ENCODE data around the gene TRERF1.
"Not testable (repeated sequence)": the region's sequence is repeated elsewhere in the genome, so short reads cannot be mapped to it uniquely, and the experiment has no call there.

TRERF1 gene

GRCh38 chr6:42449917-42450476, 1.7 kb downstream of the TRERF1 start:
- DNase-seq (ENCODE audit: low read depth in 2 of 2) = no peak

GRCh38 chr6:42448927-42449659, 2.6 kb downstream of the TRERF1 start:
- no peak for DNase-seq (ENCODE audit: low read depth in 2 of 2)

GRCh38 chr6:42448391-42448790, 3.3 kb downstream of the TRERF1 start:
- DNase-seq (ENCODE audit: low read depth in 2 of 2) = no peak

- no peak for DNase-seq (ENCODE audit: low read depth in 2 of 2)
Observed at GRCh38 chr6:42446996-42447395, 4.7 kb downstream of the TRERF1 start.

GRCh38 chr6:42446370-42446769, 5.4 kb downstream of the TRERF1 start:
- DNase-seq (ENCODE audit: low read depth in 2 of 2) = no peak

- not testable (repeated sequence) for DNase-seq (ENCODE audit: low read depth in 2 of 2)
Observed at GRCh38 chr6:42445955-42446354, 5.8 kb downstream of the TRERF1 start.

GRCh38 chr6:42443312-42444060, 8.2 kb downstream of the TRERF1 start:
- no peak for DNase-seq (ENCODE audit: low read depth in 2 of 2)

- DNase-seq (ENCODE audit: low read depth in 2 of 2) = no peak
Observed at GRCh38 chr6:42441697-42442081, 10.0 kb downstream of the TRERF1 start.

- no peak for DNase-seq (ENCODE audit: low read depth in 2 of 2)
Observed at GRCh38 chr6:42440778-42441696, 10.7 kb downstream of the TRERF1 start.

GRCh38 chr6:42440027-42440426, 11.7 kb downstream of the TRERF1 start:
- DNase-seq (ENCODE audit: low read depth in 2 of 2) = no peak

GRCh38 chr6:42436825-42437224, 14.9 kb downstream of the TRERF1 start:
- DNase-seq (ENCODE audit: low read depth in 2 of 2) = no peak

- no peak for DNase-seq (ENCODE audit: low read depth in 2 of 2)
Observed at GRCh38 chr6:42434237-42434636, 17.5 kb downstream of the TRERF1 start.

GRCh38 chr6:42433409-42433808, 18.3 kb downstream of the TRERF1 start:
- DNase-seq (ENCODE audit: low read depth in 2 of 2) = no peak

- DNase-seq (ENCODE audit: low read depth in 2 of 2) = no peak
Observed at GRCh38 chr6:42431877-42432276, 19.8 kb downstream of the TRERF1 start.

GRCh38 chr6:42431356-42431755, 20.4 kb downstream of the TRERF1 start:
- no peak for DNase-seq (ENCODE audit: low read depth in 2 of 2)

- DNase-seq (ENCODE audit: low read depth in 2 of 2) = no peak
Observed at GRCh38 chr6:42429836-42430235, 21.9 kb downstream of the TRERF1 start.

GRCh38 chr6:42429042-42429585, 22.6 kb downstream of the TRERF1 start:
- DNase-seq (ENCODE audit: low read depth in 2 of 2) = no peak

GRCh38 chr6:42428326-42429041, 23.2 kb downstream of the TRERF1 start:
- peak; percentile 24 to 36 for DNase-seq (ENCODE audit: low read depth in 2 of 2)

GRCh38 chr6:42427871-42428270, 23.9 kb downstream of the TRERF1 start:
- no peak for DNase-seq (ENCODE audit: low read depth in 2 of 2)

GRCh38 chr6:42426191-42426590, 25.5 kb downstream of the TRERF1 start:
- DNase-seq (ENCODE audit: low read depth in 2 of 2) = no peak

- no peak for DNase-seq (ENCODE audit: low read depth in 2 of 2)
Observed at GRCh38 chr6:42424906-42425474, 26.7 kb downstream of the TRERF1 start.

All from stimulated activated CD4-positive, alpha-beta T cell treated with anti-CD3 and anti-CD28 coated beads, Interleukin-1b, Interleukin-23, amount 100 ng/mL, for 4 hours (primary cell).